Left lobe of liver (tissue), 2 donors: ENCODE results near the gene TPD52L2. TPM values are rescaled to one million over a fixed set of nuclear protein-coding genes. Genes with fewer than 3 reads are reported as not detected.
"Not testable (repeated sequence)": the region's sequence is repeated elsewhere in the genome, so short reads cannot be mapped to it uniquely, and the experiment has no call there.

Experiments used
- ATAC-seq: fragments of 200-7000 bp; cut with Tn5 transposase; one replicate; pipeline ENCODE4 v1.9.1; 2020; ENCODE audit warnings: mild to moderate bottlenecking, moderate library complexity
- DNase-seq: peaks from one replicate; pipeline ENCODE4 v3.0.0-alpha.2; 2020; ENCODE audit warnings: low spot score
- total RNA-seq: library from RNA; stranded (reverse); gene quantifications from one replicate; pipeline ENCODE4 v1.2.1, GENCODE V29; 2021
- donor health status: DM: no; HTN: no; CAD: no; lungs with moderate emphysema.
- donor health status: DM: no; HTN: yes; CAD: no.

The TPD52L2 gene
- total RNA-seq, 1 donor from 2014 or later, result 17.3 TPM

- ATAC-seq (peak; percentile 39), DNase-seq (no peak)
These were observed 12.8 kb downstream of the TPD52L2 start for GRCh38 chr20:63877755-63878470.

GRCh38 chr20:63878899-63879663, 14.0 kb downstream of the TPD52L2 start:
- no peak for DNase-seq
- ATAC-seq, result no peak

GRCh38 chr20:63880901-63881300, 15.8 kb downstream of the TPD52L2 start:
- ATAC-seq, result not testable (repeated sequence)

GRCh38 chr20:63881451-63882226, 16.6 kb downstream of the TPD52L2 start:
- DNase-seq, result no peak
- no peak for ATAC-seq

More at GRCh38 chr20:63880901-63881300, 15.8 kb downstream of the TPD52L2 start:
- DNase-seq, result not testable (repeated sequence)

GRCh38 chr20:63882257-63883200, 17.5 kb downstream of the TPD52L2 start:
- DNase-seq (no peak), ATAC-seq (peak; percentile 42)

GRCh38 chr20:63883201-63883593, 18.1 kb downstream of the TPD52L2 start:
- DNase-seq (no peak), ATAC-seq (no peak)

GRCh38 chr20:63884506-63885263, 19.6 kb downstream of the TPD52L2 start:
- ATAC-seq (peak; percentile 92), DNase-seq (peak; percentile 91)

- no peak for ATAC-seq
These were observed 20.4 kb downstream of the TPD52L2 start for GRCh38 chr20:63885264-63886053.

GRCh38 chr20:63886054-63886419, 21.0 kb downstream of the TPD52L2 start:
- ATAC-seq, result no peak
- DNase-seq, result no peak

More at GRCh38 chr20:63885264-63886053, 20.4 kb downstream of the TPD52L2 start:
- no peak for DNase-seq

GRCh38 chr20:63886921-63887320, 21.9 kb downstream of the TPD52L2 start:
- DNase-seq, result no peak
- ATAC-seq, result no peak

- ATAC-seq (no peak), DNase-seq (no peak)
These were observed 24.5 kb downstream of the TPD52L2 start for GRCh38 chr20:63889241-63890200.

GRCh38 chr20:63890201-63890576, 25.1 kb downstream of the TPD52L2 start:
- ATAC-seq, result no peak
- no peak for DNase-seq

GRCh38 chr20:63890616-63891015, 25.5 kb downstream of the TPD52L2 start:
- no peak for ATAC-seq
- DNase-seq, result no peak

- ATAC-seq (no peak), DNase-seq (no peak)
These were observed 26.3 kb downstream of the TPD52L2 start for GRCh38 chr20:63891061-63892002.

GRCh38 chr20:63892402-63892801, 27.3 kb downstream of the TPD52L2 start:
- DNase-seq (no peak), ATAC-seq (no peak)

- DNase-seq (no peak), ATAC-seq (no peak)
These were observed 28.9 kb downstream of the TPD52L2 start for GRCh38 chr20:63893999-63894357.
